HG03558 (cell line): ENCODE results near the gene SRSF1.

Experiments used
- ATAC-seq: cut with Tn5 transposase; IDR thresholded peaks from one replicate; pipeline ENCODE4 v1.9.1; 2021; ENCODE audit warnings: moderate number of reproducible peaks; ENCODE audit not compliant: unreplicated experiment; ENCODE audit errors: extremely low read depth

SRSF1 gene

GRCh38 chr17:58019521-58019920 is 12.5 kb upstream of the SRSF1 start:
- no peak for ATAC-seq

GRCh38 chr17:58019039-58019438 is 12.0 kb upstream of the SRSF1 start:
- ATAC-seq, result no peak

- no peak for ATAC-seq
Measured at GRCh38 chr17:58010067-58010799, 3.2 kb upstream of the SRSF1 start.

GRCh38 chr17:58007781-58008706 is 998 bp upstream of the SRSF1 start:
- no peak for ATAC-seq

- ATAC-seq, result no peak
Measured at GRCh38 chr17:58006560-58006923, 504 bp downstream of the SRSF1 start.

GRCh38 chr17:58005728-58006559 is 1.1 kb downstream of the SRSF1 start:
- ATAC-seq, result no peak

GRCh38 chr17:58005031-58005727 is 1.9 kb downstream of the SRSF1 start:
- no peak for ATAC-seq

GRCh38 chr17:58004060-58004459 is 3.0 kb downstream of the SRSF1 start:
- no peak for ATAC-seq

GRCh38 chr17:58002973-58003372 is 4.1 kb downstream of the SRSF1 start:
- ATAC-seq, result no peak

GRCh38 chr17:58002154-58002948 is 4.7 kb downstream of the SRSF1 start:
- no peak for ATAC-seq

- no peak for ATAC-seq
Measured at GRCh38 chr17:58001461-58002124, 5.5 kb downstream of the SRSF1 start.

GRCh38 chr17:57999496-58000017 is 7.5 kb downstream of the SRSF1 start:
- no peak for ATAC-seq

- no peak for ATAC-seq
Measured at GRCh38 chr17:57999010-57999495, 8.0 kb downstream of the SRSF1 start.

GRCh38 chr17:57997085-57997809 is 9.8 kb downstream of the SRSF1 start:
- ATAC-seq, result no peak

- ATAC-seq, result peak; percentile 51
Measured at GRCh38 chr17:57995076-57995956, 11.7 kb downstream of the SRSF1 start.

- no peak for ATAC-seq
Measured at GRCh38 chr17:57994436-57994835, 12.6 kb downstream of the SRSF1 start.
